HG03103 (cell line): ENCODE data around the gene SLC25A48.
"Not testable (repeated sequence)": the region's sequence is repeated elsewhere in the genome, so short reads cannot be mapped to it uniquely, and the experiment has no call there.

Experiments used
- ATAC-seq: cut with Tn5 transposase; IDR thresholded peaks from one replicate; pipeline ENCODE4 v1.9.1; 2021; ENCODE audit warnings: low read depth; ENCODE audit not compliant: unreplicated experiment

Gene SLC25A48

GRCh38 chr5:135829681-135830383 lies 4.6 kb upstream of the SLC25A48 start:
- ATAC-seq: no peak

- ATAC-seq: no peak
These were observed 4.1 kb upstream of the SLC25A48 start for GRCh38 chr5:135830384-135830700.

GRCh38 chr5:135830876-135831275 lies 3.6 kb upstream of the SLC25A48 start:
- ATAC-seq: no peak

GRCh38 chr5:135831439-135831838 lies 3.0 kb upstream of the SLC25A48 start:
- ATAC-seq: no peak

- ATAC-seq: no peak
These were observed 2.5 kb upstream of the SLC25A48 start for GRCh38 chr5:135831851-135832555.

GRCh38 chr5:135832941-135833920 lies 1.2 kb upstream of the SLC25A48 start:
- ATAC-seq: no peak

GRCh38 chr5:135833961-135834638 lies 363 bp upstream of the SLC25A48 start:
- peak; percentile 81 for ATAC-seq

- ATAC-seq: no peak
These were observed 1.3 kb downstream of the SLC25A48 start for GRCh38 chr5:135835766-135836165.

- ATAC-seq: not testable (repeated sequence)
These were observed 3.9 kb downstream of the SLC25A48 start for GRCh38 chr5:135838395-135838794.

- ATAC-seq: no peak
These were observed 5.1 kb downstream of the SLC25A48 start for GRCh38 chr5:135839566-135839965.

- ATAC-seq: no peak
These were observed 6.5 kb downstream of the SLC25A48 start for GRCh38 chr5:135840959-135841358.

GRCh38 chr5:135842737-135843136 lies 8.3 kb downstream of the SLC25A48 start:
- no peak for ATAC-seq

GRCh38 chr5:135843571-135844337 lies 9.3 kb downstream of the SLC25A48 start:
- ATAC-seq: no peak

GRCh38 chr5:135846311-135846710 lies 11.8 kb downstream of the SLC25A48 start:
- ATAC-seq: no peak

- ATAC-seq: no peak
These were observed 13.5 kb downstream of the SLC25A48 start for GRCh38 chr5:135847976-135848375.

- ATAC-seq: no peak
These were observed 15.8 kb downstream of the SLC25A48 start for GRCh38 chr5:135850231-135850630.

GRCh38 chr5:135850671-135851070 lies 16.2 kb downstream of the SLC25A48 start:
- no peak for ATAC-seq

GRCh38 chr5:135851186-135851914 lies 16.9 kb downstream of the SLC25A48 start:
- no peak for ATAC-seq
